HCT116 (cell line): ENCODE results near the gene PHACTR1. TPM values are rescaled to one million over a fixed set of nuclear protein-coding genes. Genes with fewer than 3 reads are reported as not detected.

Source experiments
- ATAC-seq: fragments of 200-7000 bp; cut with Tn5 transposase; 2 replicates; pipeline ENCODE4 v1.9.1; 2020; ENCODE audit warnings: mild to moderate bottlenecking, moderate library complexity
- BruUV-seq: library from RNA; stranded (reverse); fragments of 400-500 nt; replicated peaks from 2 replicates; lab custom pipeline; 2021; lab: Mats Ljungman, UMichigan
- CTCF ChIA-PET: fragments of 300-600 bp; sonication (Branson Sonifier 250); formaldehyde crosslinking; loops from one replicate; lab custom pipeline; 2021; ENCODE audit warnings: antibody characterized with exemption; lab: Charles Lee
- POLR2A ChIA-PET: fragments of 300-600, 350-600 bp; sonication (Branson Sonifier 250); formaldehyde crosslinking; loops from one replicate; lab custom pipeline; 2021; ENCODE audit warnings: antibody characterized with exemption; lab: Charles Lee
- RAD21 ChIA-PET, 2 experiments: fragments of 300-600 bp; sonication (Branson Sonifier 250); formaldehyde crosslinking; loops; one replicate each; lab custom pipeline; 2023; ENCODE audit warnings: low total read pairs in 2 of 2; ENCODE audit not compliant: uncharacterized antibody in 2 of 2, unreplicated experiment in 2 of 2, low non-redundant PET in 1 of 2; lab: Charles Lee
- DNase-seq: peaks from one replicate; pipeline ENCODE4 v3.0.0-alpha.2; 2010; ENCODE audit warnings: low read depth, low spot score
- H2AFZ ChIP-seq: fragments of 200-600 bp; shearing (Covaris generic), sonication (generic); 2 replicates; pipeline ENCODE4 v1.6.1; 2017; ENCODE audit warnings: low read depth, mixed run types, mixed read lengths, antibody characterized with exemption, low read length; ENCODE audit not compliant: poor library complexity, severe bottlenecking
- H3K27ac ChIP-seq: 2 replicates; pipeline ENCODE4 v1.5.1; 2012; ENCODE audit warnings: low read depth, low read length
- H3K27me3 ChIP-seq: fragments of 200-600 bp; sonication (generic); 2 replicates; pipeline ENCODE4 v1.6.1; 2016; ENCODE audit warnings: mixed run types, low read length, mixed read lengths; ENCODE audit not compliant: insufficient read depth
- H3K36me3 ChIP-seq, 2 experiments: fragments of 200-500 bp in 1 of 2; fragments of 200-600 bp in 1 of 2; sonication (Bioruptor generic) in 1 of 2; sonication (generic) in 1 of 2; 2 replicates each; pipeline versions ENCODE4 v1.5.1 to v1.6.1; 2014 to 2016; ENCODE audit warnings: low read length in 2 of 2, inconsistent platforms in 1 of 2, mixed read lengths in 1 of 2, mixed run types in 1 of 2; ENCODE audit not compliant: insufficient read depth in 2 of 2, control insufficient read depth in 1 of 2
- H3K4me1 ChIP-seq, 2 experiments: fragments of 200-600 bp in 1 of 2; sonication (generic) in 1 of 2; 2 replicates each; pipeline versions ENCODE4 v1.5.1 to v1.6.1; 2012 to 2017; ENCODE audit warnings: low read length in 2 of 2, inconsistent platforms in 1 of 2, mild to moderate bottlenecking in 1 of 2, mixed read lengths in 1 of 2, mixed run types in 1 of 2, moderate library complexity in 1 of 2; ENCODE audit not compliant: insufficient read depth in 2 of 2, control insufficient read depth in 1 of 2
- H3K4me2 ChIP-seq: fragments of 200-600 bp; sonication (generic); 2 replicates; pipeline ENCODE4 v1.6.1; 2017; ENCODE audit warnings: mixed run types, low read length, mixed read lengths
- H3K4me3 ChIP-seq, 2 experiments: fragments of 200-600 bp in 1 of 2; sonication (generic) in 1 of 2; replicated peaks in 1 of 2; 2 replicates each; pipeline ENCODE4 v1.5.1; 2011 to 2016; ENCODE audit warnings: low read length in 2 of 2, control low read depth in 1 of 2, low read depth in 1 of 2, mild to moderate bottlenecking in 1 of 2, mixed read lengths in 1 of 2, mixed run types in 1 of 2
- H3K79me2 ChIP-seq: fragments of 200-600 bp; sonication (generic); 2 replicates; pipeline ENCODE4 v1.6.1; 2017; ENCODE audit warnings: mild to moderate bottlenecking, mixed run types, low read length, moderate library complexity, mixed read lengths; ENCODE audit not compliant: insufficient read depth
- H3K9ac ChIP-seq: fragments of 200-600 bp; sonication (generic); 2 replicates; pipeline ENCODE4 v1.6.1; 2016; ENCODE audit warnings: low read length, mixed read lengths
- H3K9me2 ChIP-seq: fragments of 200-600 bp; sonication (generic), shearing (Covaris generic); 2 replicates; pipeline ENCODE4 v1.6.1; 2017; ENCODE audit warnings: mixed run types, mild to moderate bottlenecking, moderate library complexity; ENCODE audit not compliant: insufficient read depth
- H3K9me3 ChIP-seq, 2 experiments: fragments of 200-500 bp in 1 of 2; fragments of 200-600 bp in 1 of 2; sonication (Bioruptor generic) in 1 of 2; sonication (generic) in 1 of 2; 2 replicates each; pipeline ENCODE4 v1.6.1; 2014 to 2017; ENCODE audit warnings: low read length in 2 of 2, mixed read lengths in 2 of 2, inconsistent platforms in 1 of 2, low read depth in 1 of 2, mild to moderate bottlenecking in 1 of 2, mixed run types in 1 of 2, moderate library complexity in 1 of 2; ENCODE audit not compliant: control insufficient read depth in 1 of 2, insufficient read depth in 1 of 2
- H4K20me1 ChIP-seq: fragments of 200-600 bp; sonication (generic), shearing (Covaris generic); 2 replicates; pipeline ENCODE4 v1.6.1; 2017; ENCODE audit warnings: mixed run types, mild to moderate bottlenecking, moderate library complexity; ENCODE audit not compliant: insufficient read depth
- ATF3 ChIP-seq: IDR thresholded peaks from 2 replicates; pipeline ENCODE4 v1.6.1; 2012
- CEBPB ChIP-seq: IDR thresholded peaks from 2 replicates; pipeline ENCODE4 v1.6.1; 2012; ENCODE audit warnings: low read depth
- EGR1 ChIP-seq: IDR thresholded peaks from 2 replicates; pipeline ENCODE4 v1.6.1; 2012; ENCODE audit warnings: low read depth
- ELF1 ChIP-seq: IDR thresholded peaks from 2 replicates; pipeline ENCODE4 v1.6.1; 2012; ENCODE audit warnings: low read depth, borderline replicate concordance
- EZH2phosphoT487 ChIP-seq: fragments of 200-600 bp; IDR thresholded peaks from 2 replicates; pipeline ENCODE4 v1.6.1; 2018; ENCODE audit warnings: antibody characterized with exemption, borderline replicate concordance
- FOSL1 ChIP-seq: IDR thresholded peaks from 2 replicates; pipeline ENCODE4 v1.6.1; 2012; ENCODE audit warnings: low read depth
- JUND ChIP-seq: IDR thresholded peaks from 2 replicates; pipeline ENCODE4 v1.6.1; 2012
- POLR2A ChIP-seq: IDR thresholded peaks from 2 replicates; pipeline ENCODE4 v1.7.0; 2011; ENCODE audit warnings: borderline replicate concordance; ENCODE audit not compliant: insufficient read depth, insufficient read length; ENCODE audit errors: extremely low read depth
- POLR2AphosphoS5 ChIP-seq: IDR thresholded peaks from 2 replicates; pipeline ENCODE4 v1.6.1; 2011; ENCODE audit warnings: mild to moderate bottlenecking, low read depth, low read length, moderate library complexity
- REST ChIP-seq: IDR thresholded peaks from 2 replicates; pipeline ENCODE4 v1.6.1; 2012; ENCODE audit warnings: low read depth
- SIN3A ChIP-seq: IDR thresholded peaks from 2 replicates; pipeline ENCODE4 v1.6.1; 2012; ENCODE audit warnings: low read depth
- SP1 ChIP-seq: IDR thresholded peaks from 2 replicates; pipeline ENCODE4 v1.6.1; 2012; ENCODE audit warnings: low read depth
- SRF ChIP-seq: IDR thresholded peaks from 2 replicates; pipeline ENCODE4 v1.6.1; 2012; ENCODE audit warnings: low read depth
- TCF7L2 ChIP-seq: IDR thresholded peaks from 2 replicates; pipeline ENCODE4 v1.7.0; 2011; ENCODE audit warnings: borderline replicate concordance, inconsistent platforms; ENCODE audit not compliant: insufficient read depth, insufficient read length; ENCODE audit errors: extremely low read depth
- YY1 ChIP-seq: IDR thresholded peaks from 2 replicates; pipeline ENCODE4 v1.6.1; 2011; ENCODE audit warnings: low read length, low read depth, moderate library complexity, mild to moderate bottlenecking; ENCODE audit not compliant: insufficient replicate concordance; ENCODE audit errors: extremely low read depth
- ZFX ChIP-seq: fragments of 450-650 bp; IDR thresholded peaks from 2 replicates; pipeline ENCODE4 v1.6.1; 2017
- ZNF274 ChIP-seq: fragments of 200-500 bp; sonication (Bioruptor generic); IDR thresholded peaks from 2 replicates; pipeline ENCODE4 v1.6.1; 2014; ENCODE audit warnings: mild to moderate bottlenecking, low read depth, low read length, inconsistent platforms
- intact Hi-C: fragments of 100-400 bp; cut with micrococcal nuclease; formaldehyde crosslinking; loops from 2 replicates; pipeline ENCODE4 v1.10.0; 2022
- total RNA-seq: library from RNA; stranded (reverse); gene quantifications from one replicate; pipeline ENCODE4 v1.2.1, GENCODE V29; 2021; ENCODE audit not compliant: unreplicated experiment
- TF ChIP-seq, protein P1 (sequence below): IDR thresholded peaks from 2 replicates; pipeline ENCODE4 v1.6.1; 2012
- TF ChIP-seq, protein P2 (sequence below): IDR thresholded peaks from 2 replicates; pipeline ENCODE4 v1.6.1; 2011; ENCODE audit warnings: mild to moderate bottlenecking, low read length, moderate library complexity; ENCODE audit not compliant: insufficient replicate concordance; ENCODE audit errors: extremely low read depth

PHACTR1 gene
- total RNA-seq, 1 experiment from 2014 or later: 0.17 TPM

- ChIA-PET POLR2A (no interaction called here), CTCF (no interaction called here), RAD21 (no interaction called here)
- Histone ChIP-seq H3K4me3 (no peak overlapping the region), H3K36me3 (no peaks in the 10 kb centered on the region), H3K9me3 (no peaks in the 10 kb centered on the region), H3K27me3 (peaks cover 35% of the 10 kb centered on the region), H3K79me2 (no peaks in the 10 kb centered on the region), H3K4me1 (no peaks in the 10 kb centered on the region), H3K9ac (no peak overlapping the region), H3K4me2 (no peak overlapping the region), H3K27ac (no peak overlapping the region), H2AFZ (no peak overlapping the region), H3K9me2 (no peaks in the 10 kb centered on the region), H4K20me1 (no peaks in the 10 kb centered on the region)
- TF ChIP-seq SIN3A: no peak
- no peak for TF ChIP-seq ATF3
- TF ChIP-seq, protein P1, sequence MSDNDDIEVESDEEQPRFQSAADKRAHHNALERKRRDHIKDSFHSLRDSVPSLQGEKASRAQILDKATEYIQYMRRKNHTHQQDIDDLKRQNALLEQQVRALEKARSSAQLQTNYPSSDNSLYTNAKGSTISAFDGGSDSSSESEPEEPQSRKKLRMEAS: no peak
- TF ChIP-seq POLR2AphosphoS5: no peak
- TF ChIP-seq TCF7L2: no peak
- no peak for TF ChIP-seq ELF1
- no peak for TF ChIP-seq POLR2A
- TF ChIP-seq EGR1: no peak
- no peak for TF ChIP-seq JUND
- TF ChIP-seq ZFX: no peak
- no peak for TF ChIP-seq ZNF274
- TF ChIP-seq REST: no peak
- TF ChIP-seq FOSL1: no peak
- TF ChIP-seq EZH2phosphoT487: no peak
- no peak for TF ChIP-seq YY1
- TF ChIP-seq SRF: no peak
- TF ChIP-seq CEBPB: no peak
- TF ChIP-seq SP1: no peak
- TF ChIP-seq, protein P2, sequence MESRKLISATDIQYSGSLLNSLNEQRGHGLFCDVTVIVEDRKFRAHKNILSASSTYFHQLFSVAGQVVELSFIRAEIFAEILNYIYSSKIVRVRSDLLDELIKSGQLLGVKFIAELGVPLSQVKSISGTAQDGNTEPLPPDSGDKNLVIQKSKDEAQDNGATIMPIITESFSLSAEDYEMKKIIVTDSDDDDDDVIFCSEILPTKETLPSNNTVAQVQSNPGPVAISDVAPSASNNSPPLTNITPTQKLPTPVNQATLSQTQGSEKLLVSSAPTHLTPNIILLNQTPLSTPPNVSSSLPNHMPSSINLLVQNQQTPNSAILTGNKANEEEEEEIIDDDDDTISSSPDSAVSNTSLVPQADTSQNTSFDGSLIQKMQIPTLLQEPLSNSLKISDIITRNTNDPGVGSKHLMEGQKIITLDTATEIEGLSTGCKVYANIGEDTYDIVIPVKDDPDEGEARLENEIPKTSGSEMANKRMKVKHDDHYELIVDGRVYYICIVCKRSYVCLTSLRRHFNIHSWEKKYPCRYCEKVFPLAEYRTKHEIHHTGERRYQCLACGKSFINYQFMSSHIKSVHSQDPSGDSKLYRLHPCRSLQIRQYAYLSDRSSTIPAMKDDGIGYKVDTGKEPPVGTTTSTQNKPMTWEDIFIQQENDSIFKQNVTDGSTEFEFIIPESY: no peak
- no TSS peak for BruUV-seq
- DNase-seq (no peak), ATAC-seq (no peak)
- intact Hi-C loops: no loop called here
Measured at GRCh38 chr6:13013681-13014503, 297.3 kb downstream of the PHACTR1 start.
